HEK293 (cell line): ENCODE measurements around the gene C19orf25.

Experiments used
- CTCF ChIP-seq: fragments of 450-650 bp; formaldehyde crosslinking; IDR thresholded peaks from 2 replicates; pipeline ENCODE4 v1.5.1; 2016; ENCODE audit warnings: missing biosample characterization, missing genetic modification characterization
- ELK4 ChIP-seq: IDR thresholded peaks from 2 replicates; pipeline ENCODE4 v1.6.1; 2011; ENCODE audit warnings: mild to moderate bottlenecking, low read depth, low read length, borderline replicate concordance
- KLF16 ChIP-seq: fragments of 450-650 bp; formaldehyde crosslinking; IDR thresholded peaks from 2 replicates; pipeline ENCODE4 v1.5.1; 2017; ENCODE audit warnings: missing biosample characterization, missing genetic modification characterization
- MEIS1 ChIP-seq: sonication (generic); formaldehyde crosslinking; IDR thresholded peaks from 2 replicates; pipeline ENCODE4 v1.8.1; 2022; ENCODE audit warnings: missing genetic modification reagents, mild to moderate bottlenecking, borderline replicate concordance
- ZFP69B ChIP-seq: fragments of 450-650 bp; formaldehyde crosslinking; IDR thresholded peaks from 2 replicates; pipeline ENCODE4 v1.5.1; 2016; ENCODE audit warnings: missing biosample characterization, missing genetic modification characterization
- ZNF146 ChIP-seq: fragments of 450-650 bp; formaldehyde crosslinking; IDR thresholded peaks from 2 replicates; pipeline ENCODE4 v1.5.1; 2016; ENCODE audit warnings: missing biosample characterization, missing genetic modification characterization
- ZNF211 ChIP-seq: fragments of 450-650 bp; formaldehyde crosslinking; IDR thresholded peaks from 2 replicates; pipeline ENCODE4 v1.5.1; 2016; ENCODE audit warnings: low read depth, missing biosample characterization, missing genetic modification characterization
- ZNF302 ChIP-seq: fragments of 450-650 bp; formaldehyde crosslinking; IDR thresholded peaks from 2 replicates; pipeline ENCODE4 v1.5.1; 2016; ENCODE audit warnings: missing biosample characterization, missing genetic modification characterization, low read depth
- ZNF610 ChIP-seq: fragments of 450-650 bp; formaldehyde crosslinking; IDR thresholded peaks from 2 replicates; pipeline ENCODE4 v1.5.1; 2016; ENCODE audit warnings: missing biosample characterization, missing genetic modification characterization, borderline replicate concordance
- ZNF664 ChIP-seq: fragments of 450-650 bp; formaldehyde crosslinking; IDR thresholded peaks from 2 replicates; pipeline ENCODE4 v1.5.1; 2016; ENCODE audit warnings: missing biosample characterization, missing genetic modification characterization

- TF ChIP-seq CTCF (tag by site-specific recombination), result no peak
- no peak for TF ChIP-seq ZFP69B
- TF ChIP-seq ZNF211 (tag by site-specific recombination), result no peak
- TF ChIP-seq KLF16 (tag by site-specific recombination), result no peak
- no peak for TF ChIP-seq ZNF146 (tag by site-specific recombination)
- TF ChIP-seq MEIS1 (CRISPR knock-in tag), result no peak
- no peak for TF ChIP-seq ZNF302 (tag by site-specific recombination)
- no peak for TF ChIP-seq ELK4
- TF ChIP-seq ZNF610 (tag by site-specific recombination), result no peak
- TF ChIP-seq ZNF664 (tag by site-specific recombination), result no peak
Observed at GRCh38 chr19:1455336-1456120, 23.5 kb downstream of the C19orf25 start.
